GM13976 (cell line): Measurements from ENCODE around the gene IFNA16.
"Not testable (repeated sequence)": the region's sequence is repeated elsewhere in the genome, so short reads cannot be mapped to it uniquely, and the experiment has no call there.

Experiments
- DNase-seq: peaks from one replicate; pipeline ENCODE4 v3.0.0; 2012; ENCODE audit warnings: low spot score
- CTCF ChIP-seq: IDR thresholded peaks from 2 replicates; pipeline ENCODE4 v1.5.1; 2012; ENCODE audit warnings: borderline replicate concordance, mild to moderate bottlenecking; ENCODE audit not compliant: insufficient read depth; ENCODE audit errors: extremely low read depth, missing control alignments, control extremely low read depth
- in situ Hi-C: fragments of 300-500 bp; cut with MboI; formaldehyde crosslinking; loops from one replicate; pipeline ENCODE4 v1.12.0; 2022; ENCODE audit warnings: low sequenced_read_pairs, mixed read lengths, inconsistent platforms; ENCODE audit not compliant: unreplicated experiment

Gene IFNA16

GRCh38 chr9:21182810-21183736, 34.0 kb downstream of the IFNA16 start:
- in situ Hi-C loops, DNase-seq: not testable (repeated sequence)
- peak; percentile 41 for TF ChIP-seq CTCF

DNA sequence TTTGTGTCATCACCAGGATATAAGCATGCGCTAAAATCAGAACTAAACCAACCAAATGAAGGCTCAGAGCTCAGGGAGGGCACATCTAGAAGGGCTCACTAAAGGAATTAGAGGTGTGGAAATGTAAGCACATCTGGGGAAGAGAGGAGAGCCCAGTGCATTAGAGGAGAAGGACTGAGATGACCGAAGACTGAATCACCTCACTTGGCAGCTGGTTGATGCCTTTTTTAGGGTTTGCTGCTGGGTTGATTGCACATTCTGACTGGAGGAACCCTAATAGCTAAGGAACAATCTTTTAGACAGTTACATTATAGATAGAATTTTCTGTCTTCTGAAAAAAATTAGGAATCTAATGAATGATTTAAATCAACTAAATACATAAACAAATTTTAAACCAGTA, 42.4 kb downstream of the IFNA16 start:
- in situ Hi-C loops = no loop called here
- no peak for TF ChIP-seq CTCF

GRCh38 chr9:21172156-21172555, 45.0 kb downstream of the IFNA16 start:
- in situ Hi-C loops = no loop called here
- TF ChIP-seq CTCF = no peak
- no peak for DNase-seq

More for the DNA sequence above, 42.4 kb downstream of the IFNA16 start:
- DNase-seq = no peak

GRCh38 chr9:21171351-21171750, 45.8 kb downstream of the IFNA16 start:
- no peak for TF ChIP-seq CTCF
- in situ Hi-C loops = no loop called here
- no peak for DNase-seq

DNA sequence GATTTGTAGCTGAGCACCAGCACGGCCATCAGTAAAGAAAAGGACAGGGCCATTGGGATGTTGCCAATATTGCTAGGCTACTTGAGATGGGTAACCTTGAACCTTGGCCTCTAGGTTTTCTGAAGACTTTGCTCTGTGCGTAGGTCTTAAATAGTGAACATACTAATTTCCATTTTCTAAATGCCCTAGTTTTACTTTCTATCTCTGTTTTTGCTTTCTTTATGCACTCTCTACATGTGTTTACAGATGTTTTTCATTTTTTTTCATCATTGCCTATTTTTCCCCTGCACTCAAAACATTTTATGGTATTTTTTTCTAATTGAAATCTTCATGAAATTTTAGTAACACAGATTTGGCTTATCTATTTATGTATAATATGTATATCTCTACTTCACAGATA, 50.6 kb downstream of the IFNA16 start, which contains the start of gene IFNA21:
TSS of gene IFNA21 (minus strand) at position 101 of the 400 bp plus-strand sequence. CDS start at position 53, 48 bp downstream.
- in situ Hi-C loops = not testable (repeated sequence)

More for the DNA sequence above, 50.6 kb downstream of the IFNA16 start, which contains the start of gene IFNA21:
- not testable (repeated sequence) for DNase-seq
